Measurements from ENCODE around the gene CHD2. TPM values are rescaled to one million over a fixed set of nuclear protein-coding genes. Genes with fewer than 3 reads are reported as not detected.

Gene CHD2
- total and polyA plus RNA-seq, 10 of the 15 experiments (the other 5 are each of a cell fraction or from before 2014, with no cell fraction given): 38.1 to 94.7 (median 63.3) TPM

GRCh38 chr15:92903966-92904721, 4.0 kb downstream of the CHD2 start (continued):
- TF ChIP-seq BHLHE40 (IDR thresholded peaks at IDR 0.05; ENCODE audit: borderline replicate concordance in 1 of 2, low read depth in 2 of 2, low read length in 1 of 2) (peak; percentile 72 to 91; a peak in 2 of 4 replicates), FOS (IDR thresholded peaks at IDR 0.05; ENCODE audit: borderline replicate concordance, extremely low read depth, insufficient read length) (no peak), JUND (IDR thresholded peaks at IDR 0.05; ENCODE audit: low read depth, low read length) (0 out of 2 replicates have a peak, but pooled peaks have one; percentile 5), SMARCA5 (IDR thresholded peaks at IDR 0.05) (no peak), TARDBP (IDR thresholded peaks at IDR 0.05; ENCODE audit: borderline replicate concordance) (no peak), ETV6 (conservative IDR thresholded peaks at IDR 0.05 in 1 of 2, IDR thresholded peaks at IDR 0.05 in 1 of 2; ENCODE audit: borderline replicate concordance in 1 of 2, low read depth in 1 of 2) (no peak), POLR2A (IDR thresholded peaks at IDR 0.05; ENCODE audit: low read depth, low read length) (peak; percentile 93), RELA (IDR thresholded peaks at IDR 0.05; ENCODE audit: borderline replicate concordance, partially characterized antibody) (peak; percentile 97), ASH2L (IDR thresholded peaks at IDR 0.05; ENCODE audit: borderline replicate concordance, low read depth) (no peak), NR2C2 (IDR thresholded peaks at IDR 0.05; ENCODE audit: borderline replicate concordance, control insufficient read depth, insufficient read length, low read depth) (no peak), KDM1A (IDR thresholded peaks at IDR 0.05; ENCODE audit: borderline replicate concordance) (no peak), RAD51 (IDR thresholded peaks at IDR 0.05) (no peak), DPF2 (IDR thresholded peaks at IDR 0.05) (peak; percentile 58; the same call in 1 of the 2 replicates), CBX3 (IDR thresholded peaks at IDR 0.05; ENCODE audit: borderline replicate concordance, low read depth) (no peak), ESRRA (IDR thresholded peaks at IDR 0.05; ENCODE audit: low read length) (peak; percentile 59; the same call in 1 of the 2 replicates), GABPA (IDR thresholded peaks at IDR 0.05; ENCODE audit: low read depth) (peak; percentile 79; the same call in 1 of the 2 replicates), ZBTB40 (IDR thresholded peaks at IDR 0.05; ENCODE audit: borderline replicate concordance) (peak; percentile 81), ZBED1 (IDR thresholded peaks at IDR 0.05; ENCODE audit: borderline replicate concordance) (peak; percentile 56; the same call in 1 of the 2 replicates), MEF2A (IDR thresholded peaks at IDR 0.05; ENCODE audit: insufficient read depth, low read depth, low read length) (peak; percentile 19; the same call in 1 of the 2 replicates), SREBF2 (IDR thresholded peaks at IDR 0.05; ENCODE audit: low read length) (no peak), IRF4 (IDR thresholded peaks at IDR 0.05; ENCODE audit: low read depth, low read length) (no peak), SUZ12 (IDR thresholded peaks at IDR 0.05; ENCODE audit: unreplicated experiment) (no peak), BMI1 (IDR thresholded peaks at IDR 0.05; ENCODE audit: borderline replicate concordance) (no peak), ZSCAN29 (IDR thresholded peaks at IDR 0.05) (no peak)
- TF ChIP-seq, protein P1, sequence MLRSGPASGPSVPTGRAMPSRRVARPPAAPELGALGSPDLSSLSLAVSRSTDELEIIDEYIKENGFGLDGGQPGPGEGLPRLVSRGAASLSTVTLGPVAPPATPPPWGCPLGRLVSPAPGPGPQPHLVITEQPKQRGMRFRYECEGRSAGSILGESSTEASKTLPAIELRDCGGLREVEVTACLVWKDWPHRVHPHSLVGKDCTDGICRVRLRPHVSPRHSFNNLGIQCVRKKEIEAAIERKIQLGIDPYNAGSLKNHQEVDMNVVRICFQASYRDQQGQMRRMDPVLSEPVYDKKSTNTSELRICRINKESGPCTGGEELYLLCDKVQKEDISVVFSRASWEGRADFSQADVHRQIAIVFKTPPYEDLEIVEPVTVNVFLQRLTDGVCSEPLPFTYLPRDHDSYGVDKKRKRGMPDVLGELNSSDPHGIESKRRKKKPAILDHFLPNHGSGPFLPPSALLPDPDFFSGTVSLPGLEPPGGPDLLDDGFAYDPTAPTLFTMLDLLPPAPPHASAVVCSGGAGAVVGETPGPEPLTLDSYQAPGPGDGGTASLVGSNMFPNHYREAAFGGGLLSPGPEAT (IDR thresholded peaks at IDR 0.05; ENCODE audit: low read depth): peak; percentile 96
- TF ChIP-seq, protein P2, sequence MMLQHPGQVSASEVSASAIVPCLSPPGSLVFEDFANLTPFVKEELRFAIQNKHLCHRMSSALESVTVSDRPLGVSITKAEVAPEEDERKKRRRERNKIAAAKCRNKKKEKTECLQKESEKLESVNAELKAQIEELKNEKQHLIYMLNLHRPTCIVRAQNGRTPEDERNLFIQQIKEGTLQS (IDR thresholded peaks at IDR 0.05; ENCODE audit: borderline replicate concordance, extremely low read depth, low read depth, low read length): no peak

Data from GM12878 (cell line).